Testis (tissue), 3 donors: ENCODE results near the gene UGT1A8. TPM values are rescaled to one million over a fixed set of nuclear protein-coding genes. Genes with fewer than 3 reads are reported as not detected.

Experiments used
- DNase-seq: peaks from one replicate; pipeline ENCODE4 v3.0.0-alpha.2; 2019
- H3K27ac ChIP-seq, 2 donors: fragments of 200-600 bp; sonication (generic); one replicate each; pipeline ENCODE4 v1.5.1; 2019
- H3K27me3 ChIP-seq: fragments of 200-600 bp; sonication (generic); one replicate; pipeline ENCODE4 v1.5.1; 2019
- H3K36me3 ChIP-seq: fragments of 200-600 bp; sonication (generic); one replicate; pipeline ENCODE4 v1.5.1; 2017; ENCODE audit warnings: low read depth; ENCODE audit errors: missing control alignments
- H3K4me1 ChIP-seq: fragments of 200-600 bp; sonication (generic); one replicate; pipeline ENCODE4 v1.5.1; 2019
- H3K4me3 ChIP-seq, 2 donors: fragments of 200-600 bp; sonication (generic); one replicate each; pipeline ENCODE4 v1.5.1; 2017 to 2019
- H3K9me3 ChIP-seq: fragments of 200-600 bp; sonication (generic); one replicate; pipeline ENCODE4 v1.5.1; 2017
- POLR2A ChIP-seq: fragments of 450-650 bp; IDR thresholded peaks from one replicate; pipeline ENCODE4 v1.6.1; 2017; ENCODE audit warnings: antibody characterized with exemption, mild to moderate bottlenecking, moderate library complexity
- WGBS, 2 donors: methylation state at CpG; one replicate each; pipeline ENCODE4 v1.1.5; 2018; 5-methylcytosine and 5-hydroxymethylcytosine counted together
- intact Hi-C: fragments of 100-400 bp; cut with DNase I; formaldehyde crosslinking; loops from one replicate; pipeline ENCODE4 v1.15.1; 2023; ENCODE audit warnings: low total_unique reads
- polyA plus RNA-seq: library from polyadenylated mRNA; stranded (reverse); fragments of 350-450 nt; fragmentation: Illumina TruSeq; extraction: RNeasy Lipid Tissue Mini Kit (QIAGEN cat#74804); gene quantifications from one replicate; pipeline ENCODE4 v1.2.3, GENCODE V29; 2014; ENCODE audit warnings: low read depth, low replicate concordance; ENCODE audit not compliant: insufficient read depth
- total RNA-seq, 2 donors: library from RNA; depleted of rRNA; stranded (reverse); fragments of >200 nt; gene quantifications; one replicate each; pipeline ENCODE4 v1.2.3, GENCODE V29; 2016
- TF ChIP-seq, protein P1 (sequence below), 3 experiments: fragments of 450-650 bp in 2 of 3; fragments of 200-600 bp in 1 of 3; sonication (generic) in 1 of 3; IDR thresholded peaks; one replicate each; pipeline ENCODE4 v1.5.1; 2016 to 2019; ENCODE audit warnings: antibody characterized with exemption in 3 of 3, mild to moderate bottlenecking in 2 of 3, moderate library complexity in 1 of 3

The UGT1A8 gene
- total and polyA plus RNA-seq, 3 donors from 2014 or later = 0.19 TPM; not detected in 2

DNA sequence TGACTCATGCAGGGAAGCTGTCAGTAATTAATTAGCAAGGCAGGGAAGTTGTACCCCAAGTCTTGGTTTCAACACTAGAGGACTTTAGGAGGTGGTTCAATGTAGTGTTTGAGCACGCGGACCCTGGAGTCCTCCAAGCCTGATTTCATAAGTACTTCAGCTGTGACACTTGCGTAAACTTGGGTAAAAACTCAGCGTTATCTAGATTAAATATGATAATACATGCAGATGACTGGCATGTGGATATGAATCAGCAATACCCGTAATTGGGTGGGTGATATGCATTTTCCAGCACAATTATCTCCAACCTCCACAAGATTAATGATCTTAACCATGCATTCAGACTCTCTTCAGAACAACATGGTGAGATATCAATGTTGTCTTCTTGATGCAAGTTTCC is 69.5 kb downstream of the UGT1A8 start:
- Histone ChIP-seq H3K36me3 (no peaks in the 10 kb centered on the region), H3K27ac (no peak overlapping the region), H3K27me3 (no peaks in the 10 kb centered on the region), H3K9me3 (no peaks in the 10 kb centered on the region), H3K4me3 (no peak overlapping the region), H3K4me1 (no peaks in the 10 kb centered on the region)
- intact Hi-C loops = no loop called here
- WGBS, 2 donors = 81 to 82% methylated on average over 5 of the region's 5 CpGs
- DNase-seq = no peak
- TF ChIP-seq, protein P1, sequence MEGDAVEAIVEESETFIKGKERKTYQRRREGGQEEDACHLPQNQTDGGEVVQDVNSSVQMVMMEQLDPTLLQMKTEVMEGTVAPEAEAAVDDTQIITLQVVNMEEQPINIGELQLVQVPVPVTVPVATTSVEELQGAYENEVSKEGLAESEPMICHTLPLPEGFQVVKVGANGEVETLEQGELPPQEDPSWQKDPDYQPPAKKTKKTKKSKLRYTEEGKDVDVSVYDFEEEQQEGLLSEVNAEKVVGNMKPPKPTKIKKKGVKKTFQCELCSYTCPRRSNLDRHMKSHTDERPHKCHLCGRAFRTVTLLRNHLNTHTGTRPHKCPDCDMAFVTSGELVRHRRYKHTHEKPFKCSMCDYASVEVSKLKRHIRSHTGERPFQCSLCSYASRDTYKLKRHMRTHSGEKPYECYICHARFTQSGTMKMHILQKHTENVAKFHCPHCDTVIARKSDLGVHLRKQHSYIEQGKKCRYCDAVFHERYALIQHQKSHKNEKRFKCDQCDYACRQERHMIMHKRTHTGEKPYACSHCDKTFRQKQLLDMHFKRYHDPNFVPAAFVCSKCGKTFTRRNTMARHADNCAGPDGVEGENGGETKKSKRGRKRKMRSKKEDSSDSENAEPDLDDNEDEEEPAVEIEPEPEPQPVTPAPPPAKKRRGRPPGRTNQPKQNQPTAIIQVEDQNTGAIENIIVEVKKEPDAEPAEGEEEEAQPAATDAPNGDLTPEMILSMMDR (IDR thresholded peaks at IDR 0.05) = no peak
- TF ChIP-seq POLR2A = no peak

DNA sequence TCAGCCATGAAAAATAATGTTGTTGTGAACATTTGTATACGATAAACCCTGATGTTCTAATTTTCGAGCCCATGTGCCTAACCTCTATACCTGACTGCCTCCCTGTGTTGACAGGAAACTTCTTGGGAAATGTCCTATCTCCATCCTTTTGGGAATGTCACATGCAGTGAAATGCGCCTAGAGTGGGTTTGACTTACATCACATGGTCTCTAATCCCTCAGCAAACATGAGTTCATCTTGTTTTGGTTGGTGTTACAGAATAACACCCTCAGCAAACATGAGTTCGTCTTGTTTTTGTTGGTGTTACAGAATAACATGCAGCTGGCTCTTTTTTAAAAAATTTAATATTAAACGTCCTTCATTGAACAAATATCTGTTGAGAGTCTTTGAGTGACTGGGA is 70.9 kb downstream of the UGT1A8 start:
- Histone ChIP-seq H3K4me1 (no peaks in the 10 kb centered on the region), H3K27ac (no peak overlapping the region), H3K9me3 (no peaks in the 10 kb centered on the region), H3K4me3 (no peak overlapping the region), H3K27me3 (no peaks in the 10 kb centered on the region), H3K36me3 (no peaks in the 10 kb centered on the region)
- WGBS, 2 donors = 89 to 92% methylated on average over 5 of the region's 5 CpGs
- no peak for TF ChIP-seq POLR2A
- TF ChIP-seq, protein P1 (IDR thresholded peaks at IDR 0.05) = no peak
- intact Hi-C loops = no loop called here
- DNase-seq = no peak

DNA sequence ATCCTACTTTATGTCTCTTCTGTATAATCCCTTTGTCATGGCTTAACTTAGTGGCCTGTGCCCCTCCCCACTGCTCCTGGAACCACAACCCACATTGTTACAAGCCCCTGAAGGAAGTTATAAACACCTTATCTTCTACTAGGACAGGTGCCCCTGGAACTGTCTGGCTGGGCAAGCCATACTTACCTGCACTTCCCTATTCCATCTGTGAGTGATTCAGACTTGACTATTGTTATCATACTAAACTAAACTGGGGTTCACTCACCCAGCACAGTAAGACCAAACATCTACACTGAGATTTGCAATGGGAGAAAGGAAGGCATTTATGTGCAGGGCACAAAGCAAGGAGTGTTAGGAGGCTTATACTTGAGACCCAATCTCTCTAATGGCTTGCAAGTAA is 71.6 kb downstream of the UGT1A8 start:
- Histone ChIP-seq H3K36me3 (no peaks in the 10 kb centered on the region), H3K27me3 (no peaks in the 10 kb centered on the region), H3K9me3 (no peaks in the 10 kb centered on the region), H3K4me3 (no peak overlapping the region), H3K27ac (no peak overlapping the region), H3K4me1 (no peaks in the 10 kb centered on the region)
- intact Hi-C loops = no loop called here
- TF ChIP-seq POLR2A = no peak
- TF ChIP-seq, protein P1 (IDR thresholded peaks at IDR 0.05) = no peak
- no peak for DNase-seq

DNA sequence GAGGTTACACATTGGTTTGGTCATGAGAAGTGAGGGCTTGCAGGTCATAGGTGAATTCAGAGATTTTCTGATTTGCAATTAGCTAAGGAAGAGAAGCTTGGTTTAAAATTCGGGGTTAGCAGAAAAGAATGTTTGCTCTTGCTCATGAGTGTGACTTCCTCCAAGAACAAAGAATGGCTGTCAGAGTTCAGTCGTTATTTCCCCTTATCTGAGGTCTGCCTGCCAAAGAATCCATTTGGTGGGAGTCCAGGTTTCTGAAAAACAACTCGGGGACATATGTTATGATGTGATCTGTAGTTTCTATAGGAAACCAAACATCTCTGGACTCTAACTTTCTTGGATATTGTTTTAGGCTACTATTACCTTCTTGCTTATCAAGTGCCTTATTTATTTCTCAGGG is 72.1 kb downstream of the UGT1A8 start:
- intact Hi-C loops = no loop called here
- Histone ChIP-seq H3K4me1 (no peaks in the 10 kb centered on the region), H3K27me3 (no peaks in the 10 kb centered on the region), H3K9me3 (no peaks in the 10 kb centered on the region), H3K4me3 (no peak overlapping the region), H3K27ac (no peak overlapping the region), H3K36me3 (no peaks in the 10 kb centered on the region)
- no peak for TF ChIP-seq POLR2A
- 16 to 36% methylated on average over 3 of the region's 3 CpGs for WGBS, 2 donors
- DNase-seq = no peak

DNA sequence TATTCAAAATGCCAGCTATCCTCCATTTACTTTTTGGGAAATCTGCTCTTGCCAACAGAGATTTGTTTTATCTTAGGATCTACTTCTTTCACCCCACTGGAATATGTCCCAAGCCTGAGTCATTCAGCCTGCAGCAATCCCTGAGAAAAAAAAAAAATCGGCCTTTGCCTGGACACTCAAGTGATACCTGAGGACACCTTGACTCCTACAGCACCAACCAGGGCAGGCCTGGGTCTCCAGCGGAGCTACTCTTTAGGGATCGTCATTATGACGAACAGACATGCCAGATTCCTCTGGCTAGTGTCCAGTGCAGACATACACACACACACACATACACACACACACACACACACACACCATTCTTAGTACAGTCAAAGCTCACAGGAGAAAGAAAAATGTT is 73.0 kb downstream of the UGT1A8 start:
- Histone ChIP-seq H3K4me1 (no peaks in the 10 kb centered on the region), H3K36me3 (no peaks in the 10 kb centered on the region), H3K27ac (no peak overlapping the region), H3K27me3 (no peaks in the 10 kb centered on the region), H3K9me3 (no peaks in the 10 kb centered on the region), H3K4me3 (no peak overlapping the region)
- intact Hi-C loops = no loop called here
- WGBS, 2 donors = 72 to 81% methylated on average over 4 of the region's 4 CpGs
- no peak for TF ChIP-seq POLR2A
- TF ChIP-seq, protein P1 (IDR thresholded peaks at IDR 0.05) = no peak
- no peak for DNase-seq
